ENCODE measurements around the gene TH.
A peak's percentile ranks its signal among the peaks of the same experiment; 100 is the strongest.

TH gene

DNA sequence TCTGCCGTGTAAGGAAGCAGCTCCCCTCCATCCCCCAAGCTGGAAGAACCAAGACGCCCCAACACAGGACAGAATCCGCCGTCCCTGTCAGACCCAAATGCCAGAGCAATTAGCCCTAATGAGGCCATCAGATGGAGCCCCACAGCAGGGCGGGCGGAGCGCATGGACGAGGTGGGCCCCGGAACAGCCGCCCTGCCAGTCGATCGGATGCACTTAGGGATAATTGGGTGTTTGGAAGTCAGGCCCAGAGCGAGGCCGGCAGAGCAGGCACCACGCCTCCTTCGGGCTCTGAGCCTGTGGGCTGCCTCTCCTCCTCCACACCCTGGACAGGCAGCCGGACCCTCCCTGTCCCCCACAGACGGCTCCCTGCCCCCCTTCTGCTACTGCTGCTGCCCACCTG lies 5.5 kb upstream of the TH start:
- no peak for DNase-seq

DNA sequence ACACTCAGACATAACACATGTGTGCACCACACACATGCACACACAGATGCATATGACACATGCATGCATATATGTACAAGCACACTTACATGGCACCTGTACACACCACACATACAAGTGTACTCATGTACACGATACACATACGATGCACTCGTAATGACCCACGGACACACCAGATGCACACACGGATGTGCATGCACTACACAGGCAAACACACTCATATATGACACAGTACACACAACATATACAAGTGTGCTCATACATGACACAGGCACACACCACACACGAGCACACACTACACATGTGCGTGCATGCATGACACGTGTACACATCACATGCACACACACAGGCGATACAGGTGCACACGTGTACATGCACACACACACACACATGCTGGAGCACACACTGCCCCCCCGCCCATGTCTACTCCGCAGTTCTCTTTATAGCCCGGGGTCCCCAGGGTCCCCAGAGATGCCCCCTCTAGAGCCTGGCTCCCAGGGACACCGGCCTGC lies 4.8 kb upstream of the TH start:
- DNase-seq: no peak

DNA sequence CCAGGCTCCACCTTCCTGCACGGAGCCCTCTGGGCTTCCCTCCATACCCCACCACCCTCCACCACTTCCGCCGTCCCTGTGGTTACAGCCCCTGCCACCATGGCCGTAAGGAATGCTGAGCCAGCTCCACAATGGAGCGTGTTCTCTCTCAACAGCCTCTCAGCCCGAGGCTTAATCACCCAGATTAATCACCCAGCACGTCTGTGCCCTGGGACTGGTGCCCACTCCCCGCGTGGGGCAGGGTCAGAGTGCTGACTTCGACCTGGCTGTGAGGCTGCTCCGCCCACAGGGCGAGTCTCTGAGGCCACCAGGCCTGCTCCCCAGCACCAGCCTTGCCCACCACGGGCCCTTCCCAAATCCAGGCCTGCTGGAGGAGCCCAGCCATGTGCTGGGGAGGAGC lies 4.0 kb upstream of the TH start:
- no peak for DNase-seq

DNA sequence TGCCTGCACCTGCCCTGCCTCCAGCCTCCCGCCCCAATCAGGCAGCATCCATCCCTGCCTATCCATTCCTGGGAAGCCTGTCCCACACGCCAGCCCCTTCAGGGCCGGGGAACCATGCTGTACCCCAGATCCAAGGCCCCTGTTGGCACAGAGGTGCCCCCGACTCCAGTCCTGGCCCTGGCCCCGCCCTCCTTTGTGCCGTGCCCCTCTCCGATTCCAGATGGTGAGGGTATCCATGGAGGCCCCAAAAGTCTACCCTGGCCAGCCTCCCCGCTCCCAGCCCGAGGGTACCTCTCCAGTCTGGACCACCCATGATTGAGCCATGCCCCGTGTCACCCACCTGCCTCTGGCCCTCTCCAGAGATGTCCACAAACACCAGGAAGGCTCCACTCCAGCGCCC lies 2.7 kb upstream of the TH start:
- DNase-seq: no peak

DNA sequence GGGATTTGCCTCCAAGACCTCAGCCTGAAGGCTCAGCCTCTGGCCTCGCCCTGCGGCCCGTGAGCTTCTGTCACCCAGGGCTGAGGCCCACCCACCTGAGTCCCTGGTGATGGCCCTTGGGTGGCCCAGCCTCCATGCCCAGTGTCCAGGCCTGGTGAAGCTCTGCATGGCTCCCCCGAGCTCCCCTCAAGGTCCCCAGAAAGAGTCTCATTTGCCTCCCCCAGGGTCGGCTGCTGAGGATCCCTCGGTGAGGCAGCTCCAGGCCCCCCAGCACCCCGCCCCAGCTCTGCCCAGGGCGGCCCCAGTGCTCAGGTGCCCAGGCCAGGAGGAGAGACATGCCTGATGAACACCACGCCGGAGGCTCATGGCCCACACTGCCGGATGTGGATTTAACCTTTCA lies 2.1 kb upstream of the TH start:
- DNase-seq: no peak

DNA sequence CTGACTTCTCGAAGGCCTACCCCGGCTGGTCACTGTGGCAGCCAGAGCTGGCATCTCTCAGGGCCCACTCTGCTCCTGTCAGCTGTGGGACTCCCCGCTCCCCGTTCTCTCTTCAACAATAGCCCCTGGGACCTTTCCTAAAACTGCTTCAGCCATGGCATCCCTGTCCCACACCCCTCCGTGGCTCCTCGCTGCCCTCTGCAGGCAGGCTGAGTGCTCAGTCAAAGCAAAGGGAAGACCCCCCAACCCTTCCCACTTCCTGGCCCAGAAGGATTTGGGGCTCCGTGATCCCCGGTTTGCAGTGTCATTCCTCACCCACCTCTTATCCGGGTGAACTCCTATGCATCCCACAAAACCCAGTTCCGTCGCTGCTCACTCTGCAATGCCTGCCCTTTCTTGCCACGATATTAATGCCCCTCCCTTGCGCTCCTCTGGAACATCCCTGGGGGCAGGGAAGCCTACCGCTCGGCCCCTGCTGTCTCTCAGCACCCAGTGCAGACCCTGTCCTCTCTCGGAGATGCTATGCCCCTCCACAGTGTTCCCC lies 1.6 kb upstream of the TH start:
- no peak for DNase-seq

DNA sequence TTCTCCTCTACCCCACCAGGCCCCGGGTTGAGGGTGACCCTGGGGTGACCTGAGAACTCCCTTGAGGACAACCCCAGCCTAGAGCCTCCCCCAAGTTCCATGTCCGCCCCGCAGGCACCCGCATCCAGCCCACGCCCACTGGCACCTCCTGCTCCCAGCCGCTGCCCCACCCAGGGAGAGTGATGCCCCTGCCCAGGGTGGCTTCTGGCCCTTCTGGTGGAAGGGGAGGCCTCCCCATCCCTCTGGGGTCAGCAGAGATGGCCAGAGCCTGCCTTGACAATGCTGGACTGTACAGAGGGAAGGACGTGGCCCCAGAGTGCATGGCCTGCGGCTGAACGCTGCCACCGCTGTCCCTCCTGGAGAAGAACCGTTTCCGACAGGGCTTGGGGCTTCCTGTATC lies 1.1 kb upstream of the TH start:
- DNase-seq: no peak

DNA sequence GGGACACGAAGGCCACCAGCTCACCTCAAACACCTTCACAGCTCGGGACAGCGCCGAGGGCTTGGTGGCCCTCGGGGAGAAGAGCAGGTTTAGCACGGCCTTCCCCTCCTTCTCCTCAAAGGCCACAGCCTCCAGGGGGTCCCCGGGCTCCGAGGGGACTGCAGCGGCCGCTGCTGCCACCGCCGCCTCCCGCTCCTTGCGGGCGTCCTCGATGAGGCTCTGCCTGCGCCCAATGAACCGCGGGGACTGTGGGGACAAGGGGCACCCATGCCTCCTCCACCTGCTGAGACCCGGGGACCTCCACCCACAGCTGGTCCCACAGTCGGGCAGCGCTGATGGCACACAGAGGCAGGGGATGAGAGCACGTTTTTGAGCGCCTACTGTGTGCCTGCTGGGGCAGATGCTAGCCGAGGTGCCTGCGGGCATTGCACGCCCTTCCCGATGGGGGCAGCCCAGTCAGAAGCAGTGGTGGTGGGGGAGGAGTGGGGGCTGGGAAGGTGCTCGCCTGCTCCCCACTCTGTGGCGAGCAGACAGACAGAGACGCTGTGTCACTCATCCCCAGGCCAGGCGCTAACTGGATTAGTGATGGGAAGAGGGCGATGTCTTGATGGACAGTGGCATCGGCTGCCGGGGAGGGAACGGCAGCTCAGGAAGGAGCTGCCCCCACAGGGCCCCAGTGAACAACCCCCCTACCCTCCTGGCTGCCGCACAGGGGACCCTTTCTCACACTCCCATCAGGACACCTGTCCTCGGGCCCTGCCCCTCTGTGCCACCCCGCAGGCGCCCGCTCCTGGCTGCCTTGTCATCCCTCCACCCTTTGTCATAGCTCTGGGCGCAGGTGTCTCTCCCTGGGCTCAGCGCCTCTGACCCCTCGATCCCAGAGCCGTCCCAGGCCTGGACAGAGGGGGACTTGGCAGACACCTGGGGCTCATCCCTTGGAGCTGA lies 1.7 kb downstream of the TH start:
- DNase-seq: no peak

DNA sequence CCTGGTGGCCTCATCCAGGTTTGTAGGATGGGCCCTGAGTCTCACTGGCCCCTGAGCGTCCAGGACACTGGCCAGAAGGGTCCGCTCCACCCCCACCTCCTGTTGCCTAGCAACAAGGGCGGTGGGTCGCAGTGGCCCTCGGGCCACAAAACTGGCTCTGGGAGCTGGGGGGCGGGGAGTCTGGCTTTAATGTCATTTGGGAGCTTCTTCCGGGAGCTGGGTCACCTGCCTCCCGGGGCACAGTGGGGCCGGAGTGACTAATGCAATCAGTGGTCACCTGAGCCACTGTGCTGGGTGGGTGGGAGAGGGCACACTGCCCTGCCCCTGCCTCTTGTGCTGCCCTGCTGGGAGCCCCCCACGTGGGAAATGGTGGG lies 2.6 kb downstream of the TH start:
- DNase-seq: no peak

DNA sequence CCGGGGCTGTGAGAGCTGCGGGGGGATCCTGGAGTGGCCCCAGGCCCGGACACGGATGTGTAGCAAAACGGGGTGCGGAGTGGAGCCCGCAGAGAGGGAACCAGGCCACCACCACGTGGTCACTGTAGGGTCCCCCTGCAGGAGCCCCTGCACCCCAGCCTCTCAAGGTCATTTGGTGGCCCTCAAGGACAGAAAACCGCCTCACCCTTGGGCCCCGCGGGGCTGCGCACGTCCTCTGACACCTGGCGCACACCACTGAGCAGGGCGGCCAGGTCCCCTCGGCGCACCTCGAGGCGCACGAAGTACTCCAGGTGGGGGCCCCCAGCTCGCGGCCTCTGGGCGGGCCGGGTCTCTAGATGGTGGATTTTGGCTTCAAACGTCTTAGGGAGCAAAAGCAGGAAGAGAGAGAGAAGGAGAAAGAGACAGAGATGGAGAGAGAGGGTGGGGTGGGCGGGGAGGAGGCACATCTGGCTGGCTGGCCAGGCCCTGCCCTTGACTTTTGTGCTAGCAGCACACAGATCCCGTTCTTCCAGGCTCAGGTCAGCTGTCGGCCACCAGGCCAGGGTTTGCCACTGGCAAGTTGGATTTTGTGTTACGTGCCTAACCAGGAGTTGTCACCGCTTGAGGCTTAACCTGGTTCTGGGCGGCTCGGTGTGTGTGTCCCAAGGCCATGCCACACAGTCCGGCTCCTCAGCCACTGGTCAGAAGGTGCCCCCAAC lies 3.2 kb downstream of the TH start:
- no peak for DNase-seq

DNA sequence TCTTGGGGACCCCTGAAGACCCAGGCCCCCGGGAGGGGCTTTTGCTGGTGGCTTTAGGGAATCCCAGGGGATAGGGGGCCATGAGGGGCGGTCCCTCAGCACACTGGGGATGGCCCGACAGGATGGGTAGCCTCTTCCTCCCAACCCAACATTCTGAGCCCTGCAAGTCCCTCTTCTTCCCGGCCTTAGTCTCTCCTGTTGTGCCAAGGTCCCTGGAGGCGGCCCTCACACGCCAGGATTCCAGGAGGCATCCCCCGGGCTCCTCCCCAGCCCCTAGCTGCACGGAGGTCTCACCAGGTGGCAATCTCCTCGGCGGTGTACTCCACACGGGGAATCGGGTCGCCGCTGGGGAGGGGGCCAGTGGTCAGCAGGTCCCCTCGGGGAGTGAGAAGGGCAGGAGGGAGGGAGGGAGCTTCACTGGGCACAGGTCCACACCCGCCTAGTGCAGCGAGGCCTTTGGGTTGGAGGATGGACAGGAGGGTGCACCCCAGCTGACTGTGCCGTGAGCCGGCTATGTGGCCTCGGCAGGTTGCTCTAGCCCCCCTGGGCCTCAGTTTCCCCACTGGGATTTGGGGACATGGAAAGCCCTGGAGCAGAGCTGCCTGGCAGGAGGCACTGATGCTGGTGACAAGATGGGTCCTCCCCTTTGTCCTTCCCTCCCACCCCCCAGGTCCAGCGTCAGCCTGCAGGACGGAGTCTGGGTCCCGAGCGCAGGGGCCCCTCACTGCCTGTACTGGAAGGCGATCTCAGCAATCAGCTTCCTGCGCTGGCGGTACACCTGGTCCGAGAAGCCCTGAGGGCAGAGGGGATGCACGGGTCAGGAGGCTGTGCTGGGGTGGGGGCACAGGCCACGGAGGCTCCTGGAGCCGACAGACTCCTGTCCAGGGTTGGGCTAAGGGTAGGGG lies 4.2 kb downstream of the TH start:
- no peak for DNase-seq

DNA sequence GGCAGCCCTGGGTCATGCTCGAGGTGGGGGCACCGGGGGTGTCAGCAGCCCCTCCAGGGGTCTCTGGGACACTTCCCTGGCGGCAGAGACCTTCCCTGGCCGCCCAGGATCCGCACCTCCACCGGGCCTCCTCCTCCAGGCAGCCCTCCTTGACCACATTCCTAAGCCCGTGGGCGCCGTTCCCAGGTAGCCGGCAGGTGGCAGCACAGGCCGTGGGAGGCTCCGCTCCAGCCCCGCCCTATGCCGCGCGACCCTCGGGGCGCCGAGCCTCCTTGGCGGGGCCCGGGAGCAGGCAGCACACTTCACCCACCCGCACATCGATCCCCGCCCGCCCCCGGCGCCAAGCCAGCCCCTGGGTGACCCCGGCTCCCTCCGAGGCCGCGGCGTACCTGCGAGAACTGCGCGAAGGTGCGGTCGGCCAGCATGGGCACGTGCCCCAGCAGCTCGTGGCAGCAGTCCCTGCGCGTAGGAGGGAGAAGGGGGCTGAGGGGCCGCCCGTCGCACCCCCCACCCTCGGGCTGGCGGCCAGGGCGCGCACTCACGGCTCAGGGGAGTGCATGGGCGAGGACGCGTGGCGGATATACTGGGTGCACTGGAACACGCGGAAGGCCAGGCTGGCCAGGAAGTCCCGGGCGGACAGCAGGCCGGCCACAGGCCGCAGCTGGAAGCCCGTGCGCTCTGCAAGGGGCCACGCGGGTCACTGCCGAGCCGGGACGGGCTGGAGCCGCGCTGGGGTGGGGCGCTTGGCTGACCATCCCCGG lies 5.3 kb downstream of the TH start:
- DNase-seq: peak; percentile 27

DNA sequence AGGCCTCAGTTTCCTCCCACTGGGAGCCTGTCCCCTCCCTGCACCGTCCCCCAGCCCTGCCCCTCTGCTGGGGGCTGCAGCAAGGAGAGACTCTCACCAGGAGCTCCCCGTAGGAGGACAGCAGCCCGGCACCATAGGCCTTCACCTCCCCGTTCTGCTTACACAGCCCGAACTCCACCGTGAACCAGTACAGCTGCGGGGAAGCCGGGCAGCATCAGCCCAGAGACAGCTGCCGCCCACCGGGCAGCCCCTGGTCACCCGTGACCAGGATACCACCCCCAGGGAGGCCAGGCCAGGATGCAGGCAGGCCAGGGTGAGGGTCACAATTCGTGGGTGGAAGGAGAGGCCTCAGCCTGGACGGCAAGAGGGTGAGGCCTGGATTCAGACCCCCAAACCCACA lies 6.0 kb downstream of the TH start:
- DNase-seq: no peak

DNA sequence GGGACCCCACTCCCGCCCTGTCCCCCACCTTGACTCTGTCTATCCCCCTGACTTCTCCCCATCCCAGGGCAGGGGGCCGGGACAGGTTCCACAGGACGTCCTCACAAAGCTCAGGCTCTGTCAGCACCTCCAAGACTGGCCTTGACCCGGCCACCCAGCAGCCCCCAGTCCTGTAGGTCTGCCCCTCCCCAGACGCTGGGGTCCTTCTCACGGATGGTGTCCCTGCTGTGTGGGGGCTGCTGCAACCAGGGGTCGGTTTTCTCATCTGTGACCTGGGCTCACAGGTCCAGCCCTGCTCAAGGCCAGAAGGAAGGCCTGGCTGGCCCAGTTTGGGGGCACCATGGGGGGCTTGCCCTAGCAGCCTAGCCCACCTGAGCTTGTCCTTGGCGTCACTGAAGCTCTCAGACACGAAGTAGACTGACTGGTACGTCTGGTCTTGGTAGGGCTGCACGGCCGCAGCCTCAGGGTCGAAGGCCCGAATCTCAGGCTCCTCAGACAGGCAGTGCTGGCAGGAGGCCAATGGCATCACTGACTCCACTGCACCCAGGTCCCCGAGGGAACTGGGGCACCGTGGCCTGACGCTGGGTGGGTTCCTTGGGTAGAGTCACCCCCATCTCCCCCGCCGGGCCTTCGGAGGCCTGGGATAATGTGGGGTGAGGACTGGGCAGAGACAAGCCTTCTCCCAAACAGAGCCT lies 6.6 kb downstream of the TH start:
- DNase-seq: no peak

DNA sequence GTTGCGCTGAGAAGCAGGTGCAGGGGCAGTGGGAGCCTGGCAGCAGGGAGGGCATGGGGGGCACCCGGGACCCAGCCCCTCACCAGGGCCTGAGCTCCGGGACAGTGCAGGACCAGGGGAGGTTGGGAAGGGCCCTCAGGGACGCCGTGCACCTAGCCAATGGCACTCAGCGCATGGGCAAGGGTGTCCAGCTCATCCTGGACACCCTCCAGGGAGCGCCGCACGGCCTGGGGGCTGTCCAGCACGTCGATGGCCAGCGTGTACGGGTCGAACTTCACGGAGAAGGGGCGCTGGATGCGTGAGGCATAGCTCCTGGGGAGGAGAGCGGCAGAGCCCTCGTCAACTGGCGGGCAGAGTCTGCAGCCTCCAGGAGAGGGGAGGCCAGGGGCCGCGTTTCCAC lies 7.5 kb downstream of the TH start:
- DNase-seq: no peak

DNA sequence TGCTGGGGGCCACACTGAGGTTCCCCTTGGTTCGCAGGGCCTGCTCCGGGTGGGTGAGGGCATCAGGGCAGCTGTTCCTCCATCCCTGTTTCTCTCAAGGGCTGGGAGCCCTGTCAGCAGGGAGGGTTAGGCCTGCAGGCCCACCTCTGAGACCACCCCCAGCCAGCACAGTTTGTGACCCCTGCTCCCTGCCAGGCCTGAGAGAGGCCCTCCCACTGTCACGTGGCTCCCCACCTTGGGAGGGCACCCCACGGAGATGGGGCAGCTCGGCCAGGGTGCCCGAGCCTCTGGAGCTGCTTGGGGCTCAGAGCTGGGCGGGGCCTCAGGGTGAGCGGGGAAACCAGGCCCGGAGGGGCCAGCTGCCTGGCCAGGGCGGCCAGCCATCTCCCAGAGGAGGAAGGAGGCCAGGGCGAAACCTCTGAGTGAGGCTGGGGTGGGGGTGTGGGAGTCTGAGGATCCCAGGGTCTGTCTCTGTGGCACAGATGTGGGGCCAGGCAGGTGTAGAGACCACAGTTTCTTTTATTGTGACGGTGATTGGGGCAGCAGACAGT lies 8.1 kb downstream of the TH start:
- DNase-seq: no peak

DNA sequence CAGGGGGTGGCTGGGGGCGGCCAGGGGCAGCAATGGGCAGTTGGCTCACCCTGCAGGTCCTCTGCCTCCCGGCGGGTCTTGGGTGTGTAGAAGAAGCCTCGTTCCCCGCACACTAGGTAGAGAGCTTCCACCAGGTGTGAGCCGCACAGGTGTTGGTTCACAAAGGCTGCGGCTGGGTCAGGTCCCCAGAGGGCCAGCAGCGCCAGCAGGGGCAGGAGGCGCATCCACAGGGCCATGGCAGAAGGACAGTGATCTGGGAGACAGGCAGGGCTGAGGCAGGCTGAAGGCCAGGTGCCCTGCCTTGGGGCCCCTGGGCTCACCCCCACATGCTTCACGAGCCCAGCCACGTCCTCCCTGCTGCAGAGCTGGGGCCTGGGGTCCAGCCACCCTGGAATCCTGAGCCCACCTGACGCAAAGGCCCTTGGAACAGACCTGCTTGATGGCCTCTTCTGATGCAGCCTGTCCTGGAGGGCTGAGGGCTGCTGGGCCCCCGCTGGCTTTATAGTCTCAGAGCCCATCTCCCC lies 10.8 kb downstream of the TH start, which contains the start of gene INS:
Gene INS, minus strand, starts transcription at position 474 of the 524 bp plus-strand sequence. Its CDS starts 238 bp downstream, at position 236.
- no peak for DNase-seq

DNA sequence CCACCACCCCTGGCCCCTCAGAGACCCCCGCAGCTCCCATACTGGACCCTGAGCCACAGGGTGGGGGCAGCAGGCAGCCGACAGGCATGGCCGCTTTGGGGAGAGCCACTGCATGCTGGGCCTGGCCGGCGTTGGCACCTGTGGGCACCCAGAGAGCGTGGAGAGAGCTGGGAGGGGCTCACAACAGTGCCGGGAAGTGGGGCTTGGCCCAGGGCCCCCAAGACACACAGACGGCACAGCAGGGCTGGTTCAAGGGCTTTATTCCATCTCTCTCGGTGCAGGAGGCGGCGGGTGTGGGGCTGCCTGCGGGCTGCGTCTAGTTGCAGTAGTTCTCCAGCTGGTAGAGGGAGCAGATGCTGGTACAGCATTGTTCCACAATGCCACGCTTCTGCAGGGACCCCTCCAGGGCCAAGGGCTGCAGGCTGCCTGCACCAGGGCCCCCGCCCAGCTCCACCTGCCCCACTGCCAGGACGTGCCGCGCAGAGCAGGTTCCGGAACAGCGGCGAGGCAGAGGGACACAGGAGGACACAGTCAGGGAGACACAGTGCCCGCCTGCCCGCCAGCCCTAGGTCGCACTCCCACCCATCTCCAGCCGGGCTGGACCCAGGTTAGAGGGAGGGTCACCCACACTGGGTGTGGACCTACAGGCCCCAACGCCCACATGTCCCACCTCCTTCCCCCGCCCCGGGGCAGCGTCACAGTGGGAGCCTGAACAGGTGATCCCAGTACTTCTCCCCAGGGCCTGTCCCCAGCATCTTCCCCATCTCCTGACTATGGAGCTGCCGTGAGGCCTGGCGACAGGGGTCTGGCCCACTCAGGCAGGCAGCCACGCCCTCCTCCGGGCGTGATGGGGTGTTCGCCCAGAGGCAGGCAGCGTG lies 11.8 kb downstream of the TH start:
- DNase-seq: no peak

DNA sequence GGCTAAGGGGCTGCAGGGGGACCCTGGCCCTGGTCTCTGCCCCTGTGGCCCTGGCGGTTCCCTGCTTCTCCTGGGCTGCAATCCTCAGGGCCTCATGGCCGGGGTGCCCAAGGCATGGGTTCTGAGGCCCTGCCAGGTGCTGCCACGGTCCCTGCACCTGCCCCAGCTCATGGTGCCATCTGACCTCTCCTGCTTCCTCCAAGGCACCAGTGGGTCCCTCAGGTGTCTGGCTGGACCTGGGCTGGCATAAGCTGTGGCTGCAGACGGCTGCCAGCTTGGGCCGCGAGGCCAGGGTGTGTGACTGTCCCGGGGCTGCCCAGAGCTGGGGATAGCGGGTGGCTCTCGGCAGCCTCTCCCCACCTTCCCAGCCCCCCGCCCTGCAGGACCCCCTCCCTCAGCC lies 12.6 kb downstream of the TH start:
- DNase-seq: no peak

DNA sequence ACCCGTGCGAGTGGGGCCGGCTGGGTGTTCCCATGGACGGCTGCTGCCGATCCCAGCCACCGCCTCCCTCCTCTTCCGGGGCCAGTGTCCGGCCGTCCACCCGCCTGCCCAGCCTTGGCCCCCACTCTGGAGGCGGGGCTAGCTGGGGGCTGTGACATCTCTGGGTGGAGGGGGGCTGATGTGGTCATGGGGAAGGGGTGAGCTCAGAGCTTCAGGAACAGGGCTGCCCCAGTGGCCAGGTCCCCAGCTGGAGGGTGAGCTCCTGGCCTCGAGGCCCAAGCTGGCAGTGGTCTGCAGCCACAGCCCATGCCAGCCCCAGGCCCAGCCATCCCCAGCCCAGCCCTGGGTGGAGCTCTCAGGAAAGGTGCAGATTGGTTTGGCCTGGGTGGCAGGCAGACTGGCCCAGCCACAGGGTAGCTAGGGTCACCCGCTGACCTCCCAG lies 13.3 kb downstream of the TH start:
- no peak for DNase-seq
